NT2/D1 (cell line): ENCODE data around the gene OR4C5.
"Not testable (repeated sequence)": the region's sequence is repeated elsewhere in the genome, so short reads cannot be mapped to it uniquely, and the experiment has no call there.

ENCODE experiments used
- DNase-seq: peaks from one replicate; pipeline ENCODE4 v3.0.0-alpha.2; 2011; ENCODE audit warnings: low read depth, low spot score
- H3K27me3 ChIP-seq: 2 replicates; pipeline ENCODE4 v1.6.0; 2011; ENCODE audit warnings: mild to moderate bottlenecking; ENCODE audit not compliant: insufficient read length, insufficient read depth
- H3K36me3 ChIP-seq: 2 replicates; pipeline ENCODE4 v1.6.1; 2011; ENCODE audit warnings: mild to moderate bottlenecking, low read length, mixed read lengths; ENCODE audit not compliant: insufficient read depth, insufficient read length
- H3K4me1 ChIP-seq: 2 replicates; pipeline ENCODE4 v1.5.1; 2011; ENCODE audit not compliant: insufficient read depth, insufficient read length
- H3K4me3 ChIP-seq: 2 replicates; pipeline ENCODE4 v1.5.1; 2011; ENCODE audit warnings: low read depth; ENCODE audit not compliant: insufficient read length
- H3K9ac ChIP-seq: 2 replicates; pipeline ENCODE4 v1.6.0; 2011; ENCODE audit warnings: low read depth; ENCODE audit not compliant: insufficient read length
- H3K9me3 ChIP-seq: 2 replicates; pipeline ENCODE4 v1.5.1; 2011; ENCODE audit warnings: mild to moderate bottlenecking, low read length; ENCODE audit not compliant: insufficient read depth
- SUZ12 ChIP-seq: IDR thresholded peaks from 2 replicates; pipeline ENCODE4 v1.6.1; 2011; ENCODE audit not compliant: insufficient read length, insufficient read depth; ENCODE audit errors: extremely low read depth
- YY1 ChIP-seq: IDR thresholded peaks from 2 replicates; pipeline ENCODE4 v1.6.1; 2011; ENCODE audit not compliant: insufficient read length, insufficient read depth
- ZNF274 ChIP-seq: IDR thresholded peaks from 2 replicates; pipeline ENCODE4 v1.6.1; 2011; ENCODE audit warnings: mild to moderate bottlenecking, low read depth, low read length

The OR4C5 gene

GRCh38 chr11:48341466-48341865 lies 24.8 kb downstream of the OR4C5 start:
- H3K27me3 ChIP-seq, result no peaks in the 10 kb centered on the region
- no peak for DNase-seq
- H3K4me3 ChIP-seq, result no peak overlapping the region
- H3K9me3 ChIP-seq, result peaks cover 8% of the 10 kb centered on the region; the same call in 1 of the 2 replicates
- no peaks in the 10 kb centered on the region for H3K4me1 ChIP-seq
- no peaks in the 10 kb centered on the region for H3K36me3 ChIP-seq
- TF ChIP-seq ZNF274 (no peak), SUZ12 (no peak), YY1 (no peak)
- no peak overlapping the region for H3K9ac ChIP-seq

- H3K9me3 ChIP-seq, H3K4me3 ChIP-seq, DNase-seq, H3K9ac ChIP-seq, H3K36me3 ChIP-seq, H3K4me1 ChIP-seq, H3K27me3 ChIP-seq: not testable (repeated sequence)
Measured at GRCh38 chr11:48324620-48325019, 41.6 kb downstream of the OR4C5 start, which contains the start of gene OR4C3. TSS of gene OR4C3 (plus strand) at chr11:48324920. CDS start at chr11:48325022, 102 bp downstream.

- H3K36me3 ChIP-seq, H3K9ac ChIP-seq, H3K27me3 ChIP-seq, H3K4me3 ChIP-seq, H3K4me1 ChIP-seq, DNase-seq, H3K9me3 ChIP-seq: not testable (repeated sequence)
Measured at GRCh38 chr11:48319813-48320212, 46.5 kb downstream of the OR4C5 start.
